Erythroblast (primary cell): ENCODE measurements around the gene VEGFC.

Source experiments
- GATA1 ChIP-seq: IDR thresholded peaks from 2 replicates; pipeline ENCODE4 v1.6.1; 2011; ENCODE audit warnings: low read depth, mild to moderate bottlenecking, control low read depth, low read length, moderate library complexity
- POLR2A ChIP-seq: IDR thresholded peaks from 2 replicates; pipeline ENCODE4 v1.6.1; 2011; ENCODE audit warnings: mild to moderate bottlenecking, low read length

DNA sequence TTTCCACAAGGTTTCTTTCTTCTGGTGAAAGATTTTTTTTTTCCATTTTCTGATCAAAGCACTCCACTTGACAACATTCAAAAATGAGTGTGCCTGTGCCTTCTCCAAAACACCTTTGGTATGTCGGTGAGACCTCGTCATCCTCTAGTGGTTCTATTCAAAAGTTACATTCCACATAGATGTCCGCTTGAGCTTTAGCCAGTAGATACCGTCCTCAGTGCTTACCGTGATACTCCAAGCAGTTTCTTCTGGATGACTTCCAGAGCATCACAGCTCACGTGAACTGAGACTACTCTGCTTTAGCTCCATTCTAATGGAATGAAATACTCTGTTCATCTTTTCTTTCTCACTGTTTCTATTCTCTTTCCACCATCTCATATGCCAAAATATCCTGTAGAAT is 38.2 kb upstream of the VEGFC start:
- TF ChIP-seq POLR2A: no peak
- no peak for TF ChIP-seq GATA1
